A549 treated with CORT108297 at 1 μM for 4 hours (cell line): ENCODE measurements around the gene CARHSP1. TPM values are rescaled to one million over a fixed set of nuclear protein-coding genes. Genes with fewer than 3 reads are reported as not detected.

ENCODE experiments used
- total RNA-seq: library from RNA; stranded (reverse); fragments of 200-300 nt; extraction: Qiagen RNA extraction; gene quantifications from 5 replicates; pipeline ENCODE4 v1.2.3, GENCODE V29; 2022

Gene CARHSP1
- total RNA-seq = 124 to 157 TPM (median 150 TPM) in 5 replicates

GRCh38 chr16:8868416-8869211 is at the start of gene CARHSP1:
Gene CARHSP1, minus strand, starts transcription at chr16:8869006. Its CDS starts 9,678 bp downstream, at chr16:8859328.

GRCh38 chr16:8882041-8882617 is 13.3 kb upstream of the CARHSP1 start, which contains the start of gene LITAFD:
Gene LITAFD, plus strand, starts transcription at chr16:8882351. Its CDS starts 2,005 bp downstream, at chr16:8884356.

Other genes with a start within 250 kb of the CARHSP1 start
- gene METTL22, start 247.3 kb downstream of the CARHSP1 start, total RNA-seq = 21.8 to 27.6 TPM (median 24.5 TPM) in 5 replicates
- gene ABAT, start 194.4 kb downstream of the CARHSP1 start, total RNA-seq = 0.37 to 0.61 TPM (median 0.40 TPM) in 5 replicates
- 13.6 to 15.0 TPM (median 14.4 TPM) in 5 replicates for gene TMEM186, start 71.4 kb downstream of the CARHSP1 start, total RNA-seq
- gene PMM2, start 71.2 kb downstream of the CARHSP1 start, total RNA-seq = 90.3 to 103 TPM (median 92.6 TPM) in 5 replicates
- gene LITAFD, start 13.3 kb upstream of the CARHSP1 start, total RNA-seq = not detected in 5 replicates
- 70.3 to 83.9 TPM (median 80.3 TPM) in 5 replicates for gene USP7, start 94.9 kb upstream of the CARHSP1 start, total RNA-seq
- 22.8 to 27.0 TPM (median 24.1 TPM) in 5 replicates for gene HAPSTR1, start 222.6 kb upstream of the CARHSP1 start, total RNA-seq